HepG2 (cell line): ENCODE results near the gene SEC14L1. TPM values are rescaled to one million over a fixed set of nuclear protein-coding genes. Genes with fewer than 3 reads are reported as not detected.

Experiments
- ATAC-seq: fragments of 200-7000 bp; cut with Tn5 transposase; 3 replicates; pipeline ENCODE4 v1.9.1; 2020; ENCODE audit warnings: mild to moderate bottlenecking, moderate library complexity
- BruUV-seq: library from RNA; stranded (reverse); fragments of 400-500 nt; replicated peaks from 2 replicates; lab custom pipeline; 2021; lab: Mats Ljungman, UMichigan
- CTCF ChIA-PET: fragments of 300-600 bp; formaldehyde crosslinking; extraction: SDS; loops from one replicate; lab custom pipeline; 2021; ENCODE audit warnings: low total read pairs, inconsistent platforms, low intra/inter-chr PET ratio; lab: Yijun Ruan, JAX
- POLR2A ChIA-PET: fragments of 350-600 bp; sonication (Branson Sonifier 250); formaldehyde crosslinking; loops from one replicate; lab custom pipeline; 2020; ENCODE audit warnings: antibody characterized with exemption, inconsistent platforms; lab: Yijun Ruan, JAX
- DNase-seq: peaks from one replicate; pipeline ENCODE4 v3.0.0-alpha.2; 2015; ENCODE audit warnings: low spot score
- FAIRE-seq: peaks from 3 replicates; lab custom pipeline; 2011; peaks lifted over from hg19 to GRCh38; lab: Jason Lieb, UNC
- H2AFZ ChIP-seq: one replicate; pipeline ENCODE4 v1.6.1; 2011; ENCODE audit warnings: low read length, inconsistent platforms
- H3K27ac ChIP-seq: fragments of 300-600 bp; 3 replicates; pipeline ENCODE4 v1.8.0; 2011; ENCODE audit warnings: mixed run types, mild to moderate bottlenecking, mixed read lengths, low read length, inconsistent platforms; ENCODE audit not compliant: insufficient read depth; ENCODE audit errors: extremely low read length
- H3K27me3 ChIP-seq, 2 experiments: fragments of 200-600 bp in 1 of 2; 2 replicates in 1 of 2; 3 replicates in 1 of 2; pipeline versions ENCODE4 v1.6.0 to v1.8.0; 2011; ENCODE audit warnings: low read length in 2 of 2, mild to moderate bottlenecking in 2 of 2, moderate library complexity in 2 of 2, inconsistent platforms in 1 of 2; ENCODE audit not compliant: insufficient read depth in 2 of 2, control insufficient read depth in 1 of 2
- H3K36me3 ChIP-seq, 2 experiments: fragments of 200-600 bp in 1 of 2; replicated peaks in 1 of 2; 2 replicates in 1 of 2; 3 replicates in 1 of 2; pipeline versions ENCODE4 v1.5.1 to v1.8.0; 2011; ENCODE audit warnings: low read length in 2 of 2, inconsistent platforms in 1 of 2; ENCODE audit not compliant: insufficient read depth in 2 of 2, control insufficient read depth in 1 of 2
- H3K4me1 ChIP-seq: 2 replicates; pipeline ENCODE4 v1.5.1; 2012; ENCODE audit warnings: low read length, inconsistent platforms; ENCODE audit not compliant: insufficient read depth
- H3K4me2 ChIP-seq: 2 replicates; pipeline ENCODE4 v1.6.0; 2011; ENCODE audit warnings: low read depth, low read length, inconsistent platforms
- H3K4me3 ChIP-seq, 3 experiments: fragments of 200-600 bp in 1 of 3; sonication (generic), shearing (Covaris generic) in 1 of 3; replicated peaks in 1 of 3; 2 replicates each; pipeline ENCODE4 v1.5.1; 2011 to 2016; ENCODE audit warnings: low read length in 3 of 3, inconsistent platforms in 2 of 3, low read depth in 2 of 3, mild to moderate bottlenecking in 2 of 3, control low read depth in 1 of 3, mixed read lengths in 1 of 3; ENCODE audit not compliant: insufficient read depth in 1 of 3
- H3K79me2 ChIP-seq: one replicate; pipeline ENCODE4 v1.6.1; 2011; ENCODE audit warnings: low read length, inconsistent platforms; ENCODE audit not compliant: insufficient read depth
- H3K9ac ChIP-seq: 2 replicates; pipeline ENCODE4 v1.6.0; 2011; ENCODE audit warnings: mild to moderate bottlenecking, low read depth, low read length, inconsistent platforms; ENCODE audit not compliant: insufficient read depth
- H3K9me3 ChIP-seq: 2 replicates; pipeline ENCODE4 v1.5.1; 2012; ENCODE audit warnings: mild to moderate bottlenecking, low read length
- H4K20me1 ChIP-seq: 2 replicates; pipeline ENCODE4 v1.6.0; 2011; ENCODE audit warnings: inconsistent platforms, mild to moderate bottlenecking, low read length, moderate library complexity; ENCODE audit not compliant: insufficient read depth
- ATM ChIP-seq: fragments of 450-650 bp; IDR thresholded peaks from 2 replicates; pipeline ENCODE4 v1.7.1; 2017; ENCODE audit warnings: mild to moderate bottlenecking, borderline replicate concordance
- HDAC6 ChIP-seq: fragments of 200-600 bp; sonication (generic); IDR thresholded peaks from 2 replicates; pipeline ENCODE4 v1.7.0; 2017; ENCODE audit warnings: mild to moderate bottlenecking, antibody characterized with exemption, low read length, low read depth
- LRRFIP1 ChIP-seq: sonication (generic); formaldehyde crosslinking; conservative IDR thresholded peaks from 2 replicates; pipeline ENCODE4 v1.4.0; 2020; ENCODE audit warnings: missing genetic modification reagents
- MYNN ChIP-seq: sonication (generic); formaldehyde crosslinking; IDR thresholded peaks from 2 replicates; pipeline ENCODE4 v1.4.0; 2020; ENCODE audit warnings: mild to moderate bottlenecking, low read depth, missing genetic modification reagents
- NCOA5 ChIP-seq: sonication (generic); formaldehyde crosslinking; IDR thresholded peaks from 2 replicates; pipeline ENCODE4 v1.4.0; 2020; ENCODE audit warnings: missing genetic modification reagents
- PAXIP1 ChIP-seq: sonication (generic); formaldehyde crosslinking; conservative IDR thresholded peaks from 2 replicates; pipeline ENCODE4 v1.4.0; 2020; ENCODE audit warnings: mild to moderate bottlenecking, missing genetic modification reagents, moderate library complexity
- RXRA ChIP-seq: sonication (generic); formaldehyde crosslinking; IDR thresholded peaks from 2 replicates; pipeline ENCODE4 v1.5.1; 2020; ENCODE audit warnings: missing genetic modification reagents
- SOX13 ChIP-seq, 3 experiments: fragments of 450-650 bp in 1 of 3; sonication (generic) in 1 of 3; formaldehyde crosslinking in 1 of 3; IDR thresholded peaks in 2 of 3; conservative IDR thresholded peaks in 1 of 3; 2 replicates each; pipeline versions ENCODE4 v1.5.0 to v1.6.1; 2016 to 2020; ENCODE audit warnings: antibody characterized with exemption in 1 of 3, mild to moderate bottlenecking in 1 of 3, missing compliant biosample characterization in 1 of 3, missing genetic modification reagents in 1 of 3, moderate library complexity in 1 of 3
- SP1 ChIP-seq, 2 experiments: fragments of 450-650 bp in 1 of 2; sonication (generic) in 1 of 2; formaldehyde crosslinking in 1 of 2; IDR thresholded peaks; 2 replicates each; pipeline versions ENCODE4 v1.4.0 to v1.6.1; 2016 to 2020; ENCODE audit warnings: missing genetic modification reagents in 1 of 2
- SRSF4 ChIP-seq: fragments of 200-400 bp; formaldehyde crosslinking; IDR thresholded peaks from one replicate; pipeline ENCODE4 v1.6.1; 2018; ENCODE audit warnings: mild to moderate bottlenecking, low read depth, low read length, moderate library complexity; ENCODE audit not compliant: poor library complexity, severe bottlenecking
- ZNF30 ChIP-seq: sonication (generic); formaldehyde crosslinking; IDR thresholded peaks from 2 replicates; pipeline ENCODE4 v1.5.0; 2020; ENCODE audit warnings: mild to moderate bottlenecking, missing genetic modification reagents
- ZNF567 ChIP-seq: sonication (generic); formaldehyde crosslinking; IDR thresholded peaks from 2 replicates; pipeline ENCODE4 v1.8.1; 2023; ENCODE audit warnings: mild to moderate bottlenecking, missing genetic modification reagents, borderline replicate concordance
- ZNF607 ChIP-seq: sonication (generic); formaldehyde crosslinking; IDR thresholded peaks from 2 replicates; pipeline ENCODE4 v1.5.1; 2020; ENCODE audit warnings: missing genetic modification reagents, mild to moderate bottlenecking, borderline replicate concordance
- ZNF883 ChIP-seq: sonication (generic); formaldehyde crosslinking; IDR thresholded peaks from 2 replicates; pipeline ENCODE4 v1.5.1; 2020; ENCODE audit warnings: mild to moderate bottlenecking, missing genetic modification reagents; ENCODE audit errors: not compliant biosample characterization
- WGBS: methylation state at CpG from one replicate; pipeline ENCODE4 v1.1.6; 2017; ENCODE audit warnings: low lambda C conversion rate; 5-methylcytosine and 5-hydroxymethylcytosine counted together
- in situ Hi-C: cut with HindIII; loops from 2 replicates; pipeline ENCODE4 v1.10.0; 2017; ENCODE audit warnings: low pct_unique_long_range_greater_than_20kb; ENCODE audit not compliant: extremely low pct_ligation_motif_present
- intact Hi-C: fragments of 100-400 bp; cut with micrococcal nuclease; formaldehyde crosslinking; loops from one replicate; pipeline ENCODE4 v1.10.0; 2022; ENCODE audit not compliant: unreplicated experiment
- polyA plus RNA-seq, 8 experiments: library from polyadenylated mRNA; depleted of rRNA in 3 of 8; stranded (reverse) in 7 of 8; unstranded in 1 of 8; fragments of >200 nt; fragmentation: Illumina TruSeq in 4 of 8; extraction: Trizol in 4 of 8; gene quantifications; 2 replicates each; pipeline versions ENCODE4 v1.2.1 to v1.2.3, GENCODE V29; 2011 to 2016; ENCODE audit warnings: low read depth in 4 of 8, missing spikeins in 1 of 8, mixed read lengths in 1 of 8; ENCODE audit not compliant: insufficient read depth in 1 of 8
- total RNA-seq, 5 experiments: library from RNA; depleted of rRNA; stranded (reverse); fragments of >200 nt; fragmentation: Illumina TruSeq; extraction: Trizol; gene quantifications; 2 replicates each; pipeline ENCODE4 v1.2.3, GENCODE V29; 2016; ENCODE audit warnings: low read depth in 1 of 5

Gene SEC14L1
- total and polyA plus RNA-seq, 2 of the 13 experiments (the other 11 are each of a cell fraction or from before 2014, with no cell fraction given): 26.3 to 43.9 TPM

- Histone ChIP-seq H3K4me2 (peak overlapping the region; percentile 49), H4K20me1 (no peaks in the 10 kb centered on the region), H3K27ac (peak overlapping the region; percentile 12), H3K4me3 (0 out of 6 replicates have a peak overlapping the region, but pooled peaks of 2 of the 3 experiments have one; percentile 3 to 13), H3K4me1 (peaks cover 67% of the 10 kb centered on the region), H3K27me3 (no peaks in the 10 kb centered on the region), H3K36me3 (peaks cover 11 to 36% of the 10 kb centered on the region in 2 experiments), H2AFZ (no peak overlapping the region), H3K79me2 (peaks cover 68% of the 10 kb centered on the region), H3K9ac (no peak overlapping the region), H3K9me3 (no peaks in the 10 kb centered on the region)
- 54% methylated on average over 15 of the region's 15 CpGs for WGBS
- intact Hi-C loops: loop anchor here (2.0 to 5.0 kb wide), 2 partner anchors 34 to 50 kb away; no protein-coding TSS in a partner anchor
- ChIA-PET POLR2A (interaction anchor here (1.1 to 2.3 kb wide), 4 partner anchors 7 to 60 kb away, joined by 3 to 7 read pairs (median 5); partner anchors contain the start of gene SEC14L1), CTCF (no interaction called here)
- peak; percentile 54 for DNase-seq
- BruUV-seq: no TSS peak
- in situ Hi-C loops: no loop called here
- peak; percentile 64 for FAIRE-seq
- ATAC-seq: peak; percentile 81
- TF ChIP-seq LRRFIP1 (no peak), HDAC6 (no peak), RXRA (peak; percentile 45; the same call in 1 of the 2 replicates), ZNF567 (CRISPR knock-in tag) (no peak), NCOA5 (no peak), SP1 (IDR thresholded peaks at IDR 0.05) (no peak), SP1 (CRISPR knock-in tag; IDR thresholded peaks at IDR 0.05) (no peak; the same call in 1 of the 2 replicates), PAXIP1 (CRISPR knock-in tag) (peak; percentile 54), SRSF4 (no peak), ZNF883 (CRISPR knock-in tag) (no peak), MYNN (CRISPR knock-in tag) (no peak), ATM (no peak), ZNF30 (CRISPR knock-in tag) (no peak), ZNF607 (no peak), SOX13 (IDR thresholded peaks at IDR 0.05) (no peak), SOX13 (CRISPR knock-in tag; conservative IDR thresholded peaks at IDR 0.05 in 1 of 2, IDR thresholded peaks at IDR 0.05 in 1 of 2) (0 out of 4 replicates have a peak, but pooled peaks of 1 of the 2 experiments have one; percentile 11)
These were observed 7.5 kb downstream of the SEC14L1 start for GRCh38 chr17:77148077-77148939.
